ENCODE data around the gene GNPDA1. TPM values are rescaled to one million over a fixed set of nuclear protein-coding genes. Genes with fewer than 3 reads are reported as not detected.

The GNPDA1 gene
- total RNA-seq, 2 experiments from 2014 or later, result 34.9 to 41.0 TPM

GRCh38 chr5:142008813-142009212 is 4.0 kb downstream of the GNPDA1 start:
- Mint-ChIP-seq H3K9me3 (ENCODE audit: insufficient read depth) (no peaks in the 10 kb centered on the region), H3K27ac (no peak overlapping the region), H3K36me3 (ENCODE audit: low read depth) (peaks cover 63% of the 10 kb centered on the region), H3K4me3 (no peak overlapping the region), H3K27me3 (ENCODE audit: low read depth) (no peaks in the 10 kb centered on the region), H3K4me1 (ENCODE audit: low read depth) (peaks cover 85% of the 10 kb centered on the region)
- CTCF ChIA-PET, result interaction anchor here (1.2 to 12.0 kb wide), 4 partner anchors 17 to 133 kb away, joined by 3 to 257 read pairs (median 66); no protein-coding TSS in a partner anchor
- POLR2A ChIA-PET, result interaction anchor here (1.0 kb wide), 2 partner anchors 40 to 87 kb away, joined by 3 to 4 read pairs; partner anchors contain the start of gene RNF14
- ATAC-seq, result no peak
- DNase-seq, result no peak

- ChIA-PET POLR2A (interaction anchor here (0.6 to 1.7 kb wide), 9 partner anchors 9 to 136 kb away, joined by 3 to 10 read pairs (median 3); partner anchors contain the start of gene RNF14), CTCF (interaction anchor here (0.7 to 9.2 kb wide), 12 partner anchors 9 to 315 kb away, joined by 3 to 63 read pairs (median 5); partner anchors contain the start of gene RNF14)
- Mint-ChIP-seq H3K27me3 (ENCODE audit: low read depth) (no peaks in the 10 kb centered on the region), H3K9me3 (ENCODE audit: insufficient read depth) (no peaks in the 10 kb centered on the region), H3K4me3 (peak overlapping the region; percentile 52), H3K27ac (peak overlapping the region; percentile 92), H3K36me3 (ENCODE audit: low read depth) (peaks cover 72% of the 10 kb centered on the region), H3K4me1 (ENCODE audit: low read depth) (peaks cover 80% of the 10 kb centered on the region)
- ATAC-seq (peak; percentile 72), DNase-seq (no peak)
These were observed 5.6 kb downstream of the GNPDA1 start for GRCh38 chr5:142007237-142007544.

- no peaks in the 10 kb centered on the region for H3K27me3 Mint-ChIP-seq (ENCODE audit: low read depth)
- DNase-seq (peak; percentile 79), ATAC-seq (peak; percentile 85)
- H3K4me3 Mint-ChIP-seq, result peak overlapping the region; percentile 52
- ChIA-PET POLR2A (interaction anchor here (0.6 to 1.7 kb wide), 10 partner anchors 8 to 137 kb away, joined by 3 to 10 read pairs (median 3); partner anchors contain the start of gene RNF14), CTCF (interaction anchor here (0.7 to 9.2 kb wide), 12 partner anchors 9 to 315 kb away, joined by 3 to 63 read pairs (median 5); partner anchors contain the start of gene RNF14)
- H3K27ac Mint-ChIP-seq, result peak overlapping the region; percentile 92
- H3K4me1 Mint-ChIP-seq (ENCODE audit: low read depth), result peaks cover 74% of the 10 kb centered on the region
- H3K36me3 Mint-ChIP-seq (ENCODE audit: low read depth), result peaks cover 76% of the 10 kb centered on the region
- H3K9me3 Mint-ChIP-seq (ENCODE audit: insufficient read depth), result no peaks in the 10 kb centered on the region
These were observed 6.2 kb downstream of the GNPDA1 start for GRCh38 chr5:142006363-142007236.

- ChIA-PET POLR2A (interaction anchor here (1.6 kb wide), 1 partner anchor 13 kb away, joined by 7 read pairs; no protein-coding TSS in a partner anchor), CTCF (interaction anchor here (1.7 to 9.2 kb wide), 5 partner anchors 9 to 141 kb away, joined by 8 to 63 read pairs (median 10); partner anchors contain the start of genes GNPDA1 and RNF14)
- H3K4me3 Mint-ChIP-seq, result no peak overlapping the region
- no peaks in the 10 kb centered on the region for H3K27me3 Mint-ChIP-seq (ENCODE audit: low read depth)
- no peak overlapping the region for H3K27ac Mint-ChIP-seq
- peaks cover 55% of the 10 kb centered on the region for H3K4me1 Mint-ChIP-seq (ENCODE audit: low read depth)
- ATAC-seq, result no peak
- no peaks in the 10 kb centered on the region for H3K9me3 Mint-ChIP-seq (ENCODE audit: insufficient read depth)
- H3K36me3 Mint-ChIP-seq (ENCODE audit: low read depth), result peaks cover 64% of the 10 kb centered on the region
- no peak for DNase-seq
These were observed 9.5 kb downstream of the GNPDA1 start for GRCh38 chr5:142003266-142003800.

DNA sequence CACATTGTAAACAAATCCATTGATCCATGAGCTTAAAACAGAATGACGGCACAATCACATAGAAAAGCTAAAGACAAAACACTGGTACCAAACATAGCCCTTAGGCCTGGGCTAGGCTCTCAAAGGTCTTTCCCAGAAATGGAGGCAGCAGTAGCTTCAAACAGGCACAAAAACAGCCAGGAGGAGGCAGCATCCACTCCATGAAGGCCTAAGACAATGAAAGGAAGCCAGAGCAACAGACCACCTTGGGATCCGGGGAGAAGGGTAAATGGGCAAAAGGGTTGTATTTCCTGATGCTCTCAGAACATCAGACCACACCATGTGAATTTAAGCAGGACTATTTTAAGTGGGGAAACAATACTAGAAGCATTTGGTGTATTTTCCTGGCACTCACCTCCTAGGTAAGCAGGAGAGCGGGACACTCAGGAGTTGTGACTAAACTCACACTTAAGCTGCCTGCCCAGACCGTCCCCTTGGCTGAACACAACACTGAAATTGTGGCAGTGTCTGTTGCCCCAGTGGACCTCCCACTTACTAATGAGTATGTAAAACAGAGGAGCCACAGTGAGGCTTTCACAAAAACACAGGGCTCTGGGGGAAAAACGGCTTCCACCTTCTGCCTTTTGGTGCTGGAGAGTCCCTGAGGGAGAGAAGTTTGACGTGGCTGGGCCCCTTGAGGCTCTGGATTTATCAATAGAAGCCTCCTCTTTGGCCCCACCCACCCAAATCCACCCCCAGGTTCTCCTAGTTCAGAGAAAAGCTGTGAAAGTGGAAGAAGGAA is 11.9 kb downstream of the GNPDA1 start:
- ATAC-seq (no peak), DNase-seq (no peak)
- ChIA-PET POLR2A (no interaction called here), CTCF (interaction anchor here (0.6 to 9.2 kb wide), 18 partner anchors 10 to 147 kb away, joined by 3 to 63 read pairs (median 4); partner anchors contain the start of genes GNPDA1 and RNF14)
- H3K27me3 Mint-ChIP-seq (ENCODE audit: low read depth), result no peaks in the 10 kb centered on the region
- peaks cover 31% of the 10 kb centered on the region for H3K4me1 Mint-ChIP-seq (ENCODE audit: low read depth)
- peak overlapping the region; percentile 50 for H3K27ac Mint-ChIP-seq
- H3K4me3 Mint-ChIP-seq, result no peak overlapping the region
- no peaks in the 10 kb centered on the region for H3K9me3 Mint-ChIP-seq (ENCODE audit: insufficient read depth)
- peaks cover 49% of the 10 kb centered on the region for H3K36me3 Mint-ChIP-seq (ENCODE audit: low read depth)

- H3K4me3 Mint-ChIP-seq, result no peak overlapping the region
- ChIA-PET POLR2A (no interaction called here), CTCF (interaction anchor here (0.6 to 9.2 kb wide), 15 partner anchors 9 to 148 kb away, joined by 3 to 63 read pairs (median 5); partner anchors contain the start of genes GNPDA1 and RNF14)
- peaks cover 24% of the 10 kb centered on the region for H3K4me1 Mint-ChIP-seq (ENCODE audit: low read depth)
- DNase-seq (no peak), ATAC-seq (no peak)
- peak overlapping the region; percentile 50 for H3K27ac Mint-ChIP-seq
- no peaks in the 10 kb centered on the region for H3K9me3 Mint-ChIP-seq (ENCODE audit: insufficient read depth)
- H3K36me3 Mint-ChIP-seq (ENCODE audit: low read depth), result peaks cover 44% of the 10 kb centered on the region
- H3K27me3 Mint-ChIP-seq (ENCODE audit: low read depth), result no peaks in the 10 kb centered on the region
These were observed 12.7 kb downstream of the GNPDA1 start for GRCh38 chr5:142000173-142000572.

GRCh38 chr5:141997358-141997960 is 15.4 kb downstream of the GNPDA1 start:
- ATAC-seq, result no peak
- H3K36me3 Mint-ChIP-seq (ENCODE audit: low read depth), result peaks cover 33% of the 10 kb centered on the region
- no peak for DNase-seq
- CTCF ChIA-PET, result interaction anchor here (1.4 to 11.7 kb wide), 2 partner anchors 10 to 148 kb away, joined by 4 to 199 read pairs; no protein-coding TSS in a partner anchor
- H3K27ac Mint-ChIP-seq, result no peak overlapping the region
- H3K9me3 Mint-ChIP-seq (ENCODE audit: insufficient read depth), result no peaks in the 10 kb centered on the region
- no peaks in the 10 kb centered on the region for H3K27me3 Mint-ChIP-seq (ENCODE audit: low read depth)
- POLR2A ChIA-PET, result interaction anchor here (1.4 kb wide), 1 partner anchor 16 kb away, joined by 3 read pairs; the partner anchor contains the start of gene GNPDA1
- H3K4me3 Mint-ChIP-seq, result no peak overlapping the region
- peaks cover 5% of the 10 kb centered on the region for H3K4me1 Mint-ChIP-seq (ENCODE audit: low read depth)

GRCh38 chr5:141995656-141996055 is 17.2 kb downstream of the GNPDA1 start:
- POLR2A ChIA-PET, result no interaction called here

GRCh38 chr5:141994511-141995136 is 18.2 kb downstream of the GNPDA1 start:
- no peak overlapping the region for H3K27ac Mint-ChIP-seq
- peaks cover 23% of the 10 kb centered on the region for H3K36me3 Mint-ChIP-seq (ENCODE audit: low read depth)

More at GRCh38 chr5:141995656-141996055, 17.2 kb downstream of the GNPDA1 start:
- DNase-seq (no peak), ATAC-seq (no peak)
- H3K9me3 Mint-ChIP-seq (ENCODE audit: insufficient read depth), result no peaks in the 10 kb centered on the region
- CTCF ChIA-PET, result interaction anchor here (0.6 to 11.7 kb wide), 4 partner anchors 17 to 149 kb away, joined by 3 to 199 read pairs (median 101); partner anchors contain the start of genes GNPDA1 and RNF14
- H3K27me3 Mint-ChIP-seq (ENCODE audit: low read depth), result no peaks in the 10 kb centered on the region
- peaks cover 28% of the 10 kb centered on the region for H3K36me3 Mint-ChIP-seq (ENCODE audit: low read depth)
- no peak overlapping the region for H3K27ac Mint-ChIP-seq
- no peak overlapping the region for H3K4me3 Mint-ChIP-seq
- H3K4me1 Mint-ChIP-seq (ENCODE audit: low read depth), result peaks cover 5% of the 10 kb centered on the region

DNA sequence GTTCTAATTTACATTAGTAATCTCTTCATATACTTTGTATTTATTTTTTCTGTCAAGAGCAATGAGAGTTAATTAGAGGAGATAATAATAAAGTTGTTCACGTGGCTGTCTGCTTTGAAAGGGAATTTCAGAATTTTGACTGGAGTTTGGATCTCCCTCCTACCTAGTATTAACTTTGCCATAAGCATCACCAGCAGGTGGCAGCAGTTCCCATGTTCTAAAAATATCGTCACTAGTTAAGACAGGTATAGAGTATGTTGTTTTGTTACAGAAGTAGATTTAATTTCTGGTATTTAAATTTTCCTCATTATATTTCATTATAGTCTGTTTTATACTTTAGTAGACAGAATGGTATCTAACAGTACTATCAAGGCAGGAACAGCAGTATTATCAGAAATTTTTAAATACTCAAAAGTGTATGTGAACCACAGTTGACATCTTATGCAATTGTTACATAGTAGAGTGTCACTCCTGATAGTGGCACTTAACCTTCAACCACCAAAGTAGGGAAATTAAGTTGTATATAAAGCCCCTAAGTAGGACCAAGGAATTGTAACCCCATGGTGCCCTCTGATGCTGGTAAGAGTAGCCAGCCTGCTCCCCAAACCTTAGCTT is 20.4 kb downstream of the GNPDA1 start:
- Mint-ChIP-seq H3K4me1 (ENCODE audit: low read depth) (peaks cover 3% of the 10 kb centered on the region), H3K4me3 (no peak overlapping the region), H3K36me3 (ENCODE audit: low read depth) (peaks cover 29% of the 10 kb centered on the region), H3K27me3 (ENCODE audit: low read depth) (no peaks in the 10 kb centered on the region), H3K9me3 (ENCODE audit: insufficient read depth) (no peaks in the 10 kb centered on the region), H3K27ac (no peak overlapping the region)
- POLR2A ChIA-PET, result interaction anchor here (0.8 kb wide), 1 partner anchor 24 kb away, joined by 3 read pairs; no protein-coding TSS in a partner anchor
- DNase-seq, result peak; percentile 87
- CTCF ChIA-PET, result interaction anchor here (0.7 to 11.7 kb wide), 23 partner anchors 8 to 301 kb away, joined by 3 to 199 read pairs (median 5); partner anchors contain the start of genes GNPDA1, NDFIP1, PCDH12 and RNF14
- peak; percentile 91 for ATAC-seq

More at GRCh38 chr5:141994511-141995136, 18.2 kb downstream of the GNPDA1 start:
- no peak for DNase-seq
- POLR2A ChIA-PET, result interaction anchor here (0.8 kb wide), 1 partner anchor 9 kb away, joined by 7 read pairs; no protein-coding TSS in a partner anchor
- CTCF ChIA-PET, result interaction anchor here (1.5 to 11.7 kb wide), 5 partner anchors 13 to 150 kb away, joined by 4 to 199 read pairs (median 76); partner anchors contain the start of genes GNPDA1 and RNF14
- Mint-ChIP-seq H3K27me3 (ENCODE audit: low read depth) (no peaks in the 10 kb centered on the region), H3K4me3 (no peak overlapping the region), H3K9me3 (ENCODE audit: insufficient read depth) (no peaks in the 10 kb centered on the region), H3K4me1 (ENCODE audit: low read depth) (peaks cover 3% of the 10 kb centered on the region)
- no peak for ATAC-seq
